PFSK-1 (cell line): ENCODE measurements around the gene PNMA8C.

Source experiments
- FOXP2 ChIP-seq: optimal IDR thresholded peaks from 2 replicates; pipeline ENCODE3; 2011; ENCODE audit warnings: borderline replicate concordance, control low read depth, inconsistent platforms; ENCODE audit not compliant: insufficient read depth; ENCODE audit errors: extremely low read length, extremely low read depth
- POLR2AphosphoS5 ChIP-seq: IDR thresholded peaks from 2 replicates; pipeline ENCODE4 v1.6.1; 2012; ENCODE audit warnings: low read depth, mild to moderate bottlenecking, control low read depth, low read length, moderate library complexity
- SIN3A ChIP-seq: IDR thresholded peaks from 2 replicates; pipeline ENCODE4 v1.6.1; 2012; ENCODE audit warnings: mild to moderate bottlenecking, low read length, moderate library complexity, borderline replicate concordance; ENCODE audit not compliant: insufficient read depth
- TAF1 ChIP-seq: IDR thresholded peaks from 2 replicates; pipeline ENCODE4 v1.6.1; 2012; ENCODE audit warnings: low read length, control low read depth, borderline replicate concordance; ENCODE audit not compliant: insufficient read depth
- TF ChIP-seq, protein P1 (sequence below), 2 experiments: IDR thresholded peaks; 2 replicates each; pipeline versions ENCODE4 v1.6.1 to v1.8.0; 2011 to 2012; ENCODE audit warnings: low read depth in 2 of 2, low read length in 2 of 2, control low read depth in 1 of 2, inconsistent platforms in 1 of 2, mild to moderate bottlenecking in 1 of 2, moderate library complexity in 1 of 2; ENCODE audit not compliant: insufficient read depth in 1 of 2

Gene PNMA8C

DNA sequence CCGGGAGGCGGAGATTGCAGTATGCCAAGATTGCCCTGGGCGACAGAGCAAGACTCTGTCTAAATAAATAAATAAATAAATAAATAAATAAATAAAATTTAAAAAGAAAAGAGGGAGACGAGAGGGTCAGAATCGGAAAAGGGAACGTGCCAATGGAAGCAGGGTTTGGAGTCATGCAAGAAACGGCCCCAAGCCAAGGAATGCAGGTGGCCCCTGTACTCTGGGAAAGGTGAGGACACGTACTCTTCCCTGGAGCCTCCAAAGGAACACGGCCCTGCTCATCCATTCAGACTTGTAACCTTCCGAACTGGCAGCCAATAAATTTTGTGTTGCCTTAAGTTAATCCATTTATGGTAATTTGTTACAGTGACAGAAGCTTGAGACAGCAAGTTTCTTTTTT is 19.9 kb upstream of the PNMA8C start:
- TF ChIP-seq SIN3A = no peak
- no peak for TF ChIP-seq FOXP2
- TF ChIP-seq TAF1 = no peak

DNA sequence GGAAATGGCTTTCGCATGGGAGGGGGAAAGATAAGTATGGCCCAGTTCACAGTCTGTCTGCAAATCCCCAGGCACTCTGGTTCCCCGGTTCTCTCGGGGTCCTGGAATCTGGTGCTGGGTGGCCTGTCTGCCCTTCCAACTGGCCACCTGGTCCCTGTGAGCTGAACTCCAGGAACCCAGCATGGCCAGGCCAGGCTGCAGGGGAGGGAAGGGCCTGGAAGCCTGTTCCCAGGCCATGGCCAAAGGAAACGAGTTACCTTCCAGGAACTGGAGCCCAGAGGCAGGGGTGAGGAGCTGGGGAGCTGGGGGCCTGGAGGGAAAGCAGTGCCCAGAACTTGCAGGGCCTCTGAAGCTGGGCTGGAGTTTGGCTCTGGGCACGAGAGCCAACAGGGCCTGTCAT is 19.1 kb upstream of the PNMA8C start:
- TF ChIP-seq FOXP2 (no peak), SIN3A (no peak), TAF1 (no peak), POLR2AphosphoS5 (no peak)
- TF ChIP-seq, protein P1, sequence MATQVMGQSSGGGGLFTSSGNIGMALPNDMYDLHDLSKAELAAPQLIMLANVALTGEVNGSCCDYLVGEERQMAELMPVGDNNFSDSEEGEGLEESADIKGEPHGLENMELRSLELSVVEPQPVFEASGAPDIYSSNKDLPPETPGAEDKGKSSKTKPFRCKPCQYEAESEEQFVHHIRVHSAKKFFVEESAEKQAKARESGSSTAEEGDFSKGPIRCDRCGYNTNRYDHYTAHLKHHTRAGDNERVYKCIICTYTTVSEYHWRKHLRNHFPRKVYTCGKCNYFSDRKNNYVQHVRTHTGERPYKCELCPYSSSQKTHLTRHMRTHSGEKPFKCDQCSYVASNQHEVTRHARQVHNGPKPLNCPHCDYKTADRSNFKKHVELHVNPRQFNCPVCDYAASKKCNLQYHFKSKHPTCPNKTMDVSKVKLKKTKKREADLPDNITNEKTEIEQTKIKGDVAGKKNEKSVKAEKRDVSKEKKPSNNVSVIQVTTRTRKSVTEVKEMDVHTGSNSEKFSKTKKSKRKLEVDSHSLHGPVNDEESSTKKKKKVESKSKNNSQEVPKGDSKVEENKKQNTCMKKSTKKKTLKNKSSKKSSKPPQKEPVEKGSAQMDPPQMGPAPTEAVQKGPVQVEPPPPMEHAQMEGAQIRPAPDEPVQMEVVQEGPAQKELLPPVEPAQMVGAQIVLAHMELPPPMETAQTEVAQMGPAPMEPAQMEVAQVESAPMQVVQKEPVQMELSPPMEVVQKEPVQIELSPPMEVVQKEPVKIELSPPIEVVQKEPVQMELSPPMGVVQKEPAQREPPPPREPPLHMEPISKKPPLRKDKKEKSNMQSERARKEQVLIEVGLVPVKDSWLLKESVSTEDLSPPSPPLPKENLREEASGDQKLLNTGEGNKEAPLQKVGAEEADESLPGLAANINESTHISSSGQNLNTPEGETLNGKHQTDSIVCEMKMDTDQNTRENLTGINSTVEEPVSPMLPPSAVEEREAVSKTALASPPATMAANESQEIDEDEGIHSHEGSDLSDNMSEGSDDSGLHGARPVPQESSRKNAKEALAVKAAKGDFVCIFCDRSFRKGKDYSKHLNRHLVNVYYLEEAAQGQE (IDR thresholded peaks at IDR 0.05; ENCODE audit: insufficient read depth in 1 of 2, low read depth in 2 of 2, low read length in 2 of 2) = no peak

DNA sequence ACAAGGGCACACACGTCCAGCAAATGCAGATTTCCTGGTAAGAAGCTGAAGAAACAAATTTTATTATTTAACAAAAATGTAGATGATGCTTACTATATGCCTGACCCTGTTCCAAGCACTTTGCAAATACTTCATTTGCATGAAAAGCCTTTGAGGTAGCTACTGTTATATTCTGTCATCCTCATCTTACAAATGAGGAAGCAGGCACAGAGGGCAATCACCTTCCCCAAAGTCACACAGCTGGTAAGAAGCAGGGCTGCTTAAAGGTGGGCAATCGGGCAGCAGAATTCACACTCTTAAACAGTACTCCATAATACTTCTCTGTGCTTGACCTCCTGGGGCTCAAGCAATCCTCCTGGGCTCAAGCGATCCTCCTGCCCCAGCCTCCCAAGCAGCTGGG is 18.3 kb upstream of the PNMA8C start:
- TF ChIP-seq, protein P1 (IDR thresholded peaks at IDR 0.05; ENCODE audit: insufficient read depth in 1 of 2, low read depth in 2 of 2, low read length in 2 of 2) = no peak
- no peak for TF ChIP-seq POLR2AphosphoS5

DNA sequence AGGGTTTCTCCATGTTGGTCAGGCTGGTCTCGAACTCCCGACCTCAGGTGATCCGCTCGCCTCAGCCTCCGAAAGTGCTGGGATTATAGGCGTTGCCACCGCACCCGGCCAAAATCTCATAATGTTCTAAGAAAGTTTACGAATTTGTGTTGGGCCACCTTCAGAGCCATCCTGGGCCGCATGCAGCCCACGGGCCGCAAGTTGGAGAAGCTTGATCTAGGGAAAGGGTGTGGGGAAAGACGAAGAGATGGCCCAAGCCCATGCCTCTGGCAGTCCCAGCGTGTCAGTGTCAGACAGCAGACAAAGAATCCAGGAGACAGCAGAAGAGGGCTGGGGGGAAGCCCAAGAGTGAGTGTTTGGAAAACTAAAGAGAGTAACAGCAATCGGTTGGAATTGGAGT is 17.3 kb upstream of the PNMA8C start:
- no peak for TF ChIP-seq FOXP2
- no peak for TF ChIP-seq SIN3A
- TF ChIP-seq POLR2AphosphoS5 = no peak
- TF ChIP-seq, protein P1 (IDR thresholded peaks at IDR 0.05; ENCODE audit: insufficient read depth in 1 of 2, low read depth in 2 of 2, low read length in 2 of 2) = no peak
- TF ChIP-seq TAF1 = no peak

DNA sequence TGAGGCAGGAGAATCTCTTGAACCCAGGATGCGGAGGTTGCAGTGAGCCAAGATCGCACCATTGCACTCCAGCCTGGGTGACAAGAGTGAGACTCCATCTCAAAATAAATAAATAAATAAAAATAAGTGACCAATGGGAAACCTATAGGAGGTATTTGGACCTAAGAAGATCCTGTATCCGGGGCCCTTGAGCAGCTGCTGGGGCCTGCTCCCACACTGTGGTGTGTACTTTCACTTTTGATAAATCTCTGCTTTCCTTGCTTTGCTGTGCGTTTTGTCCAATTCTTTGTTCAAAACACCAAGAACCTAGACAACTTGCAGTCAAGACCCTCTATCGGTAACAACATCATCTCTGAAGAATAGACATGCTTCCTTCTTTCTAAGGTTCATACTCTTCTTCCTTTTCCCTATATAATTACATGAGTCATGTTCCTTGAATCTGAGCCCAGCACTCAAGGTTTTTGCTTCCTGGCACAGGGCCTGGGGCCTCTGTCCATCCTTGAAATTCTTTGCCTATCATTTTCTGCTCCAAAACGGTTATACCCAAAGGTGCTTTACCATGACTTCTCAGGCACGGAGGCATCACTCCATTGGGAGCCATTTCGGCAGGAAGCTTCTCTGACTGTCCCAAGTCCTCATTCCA is 14.2 kb upstream of the PNMA8C start:
- TF ChIP-seq, protein P1 (IDR thresholded peaks at IDR 0.05; ENCODE audit: insufficient read depth in 1 of 2, low read depth in 2 of 2, low read length in 2 of 2) = peak in 1 of 2 experiments; percentile 75; a peak in 1 of 4 replicates
- TF ChIP-seq SIN3A = no peak
